Endothelial cell (in vitro differentiated cells): ENCODE results near the gene TRIM61. TPM values are rescaled to one million over a fixed set of nuclear protein-coding genes. Genes with fewer than 3 reads are reported as not detected.

Source experiments
- DNase-seq: peaks from one replicate; pipeline ENCODE4 v3.0.0; 2021; ENCODE audit warnings: low spot score
- H3K27ac Mint-ChIP-seq: one replicate; pipeline ENCODE4 v1.8.0; 2021; ENCODE audit warnings: mixed read lengths, inconsistent platforms; ENCODE audit not compliant: unreplicated experiment
- H3K27me3 Mint-ChIP-seq: one replicate; pipeline ENCODE4 v1.8.0; 2021; ENCODE audit warnings: mild to moderate bottlenecking, moderate library complexity, mixed read lengths, inconsistent platforms; ENCODE audit not compliant: unreplicated experiment
- H3K36me3 Mint-ChIP-seq: one replicate; pipeline ENCODE4 v1.8.0; 2021; ENCODE audit warnings: mild to moderate bottlenecking, low read depth, mixed read lengths, inconsistent platforms; ENCODE audit not compliant: unreplicated experiment
- H3K4me1 Mint-ChIP-seq: one replicate; pipeline ENCODE4 v1.8.0; 2021; ENCODE audit warnings: mild to moderate bottlenecking, mixed read lengths, inconsistent platforms; ENCODE audit not compliant: unreplicated experiment
- H3K4me3 Mint-ChIP-seq: one replicate; pipeline ENCODE4 v1.8.0; 2021; ENCODE audit warnings: mild to moderate bottlenecking, mixed read lengths, inconsistent platforms; ENCODE audit not compliant: unreplicated experiment
- H3K9me3 Mint-ChIP-seq: one replicate; pipeline ENCODE4 v1.8.0; 2021; ENCODE audit warnings: mixed read lengths, inconsistent platforms; ENCODE audit not compliant: unreplicated experiment
- CTCF ChIP-seq: fragments of 200-600 bp; sonication (generic); IDR thresholded peaks from one replicate; pipeline ENCODE4 v1.5.0; 2021; ENCODE audit warnings: antibody characterized with exemption; ENCODE audit not compliant: unreplicated experiment
- total RNA-seq: library from RNA; stranded (reverse); fragmentation: NEBNext Ultra II Directional; extraction: Animal tissue kit (Norgen Biotek cat#: 25700); gene quantifications from one replicate; pipeline ENCODE4 v1.2.1, GENCODE V29; 2021; ENCODE audit not compliant: unreplicated experiment

TRIM61 gene
- total RNA-seq, 1 donor from 2014 or later: 1.8 TPM

DNA sequence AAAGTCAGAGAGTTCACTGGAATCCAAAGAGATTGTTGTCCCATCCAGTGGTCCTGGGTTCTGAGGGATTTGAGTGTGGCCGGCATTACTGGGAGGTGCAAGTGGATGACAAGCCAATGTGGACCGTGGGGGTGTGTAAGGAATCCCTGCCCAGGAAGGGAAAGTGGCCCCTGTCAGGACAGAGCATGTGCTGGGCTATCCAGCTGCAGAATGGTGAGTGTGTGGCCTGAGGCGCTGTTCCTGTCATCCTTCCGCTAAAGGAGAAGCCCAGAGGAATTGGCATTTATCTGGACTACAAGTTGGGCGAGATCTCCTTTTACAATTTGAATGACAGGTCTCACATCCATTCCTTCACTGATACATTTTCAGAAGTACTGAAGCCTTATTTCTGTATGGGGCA is 33.9 kb upstream of the TRIM61 start:
- Mint-ChIP-seq H3K27ac (no peak overlapping the region), H3K4me3 (no peak overlapping the region), H3K36me3 (no peaks in the 10 kb centered on the region), H3K27me3 (peaks cover 1% of the 10 kb centered on the region), H3K9me3 (no peaks in the 10 kb centered on the region), H3K4me1 (peaks cover 3% of the 10 kb centered on the region)
- DNase-seq: no peak
- TF ChIP-seq CTCF: no peak

GRCh38 chr4:165010991-165011390 is 33.5 kb upstream of the TRIM61 start:
- no peak overlapping the region for H3K4me3 Mint-ChIP-seq
- peaks cover 5% of the 10 kb centered on the region for H3K27me3 Mint-ChIP-seq
- TF ChIP-seq CTCF: no peak
- H3K4me1 Mint-ChIP-seq: peaks cover 3% of the 10 kb centered on the region
- no peak for DNase-seq
- no peaks in the 10 kb centered on the region for H3K36me3 Mint-ChIP-seq
- no peak overlapping the region for H3K27ac Mint-ChIP-seq
- H3K9me3 Mint-ChIP-seq: no peaks in the 10 kb centered on the region

- Mint-ChIP-seq H3K36me3 (no peaks in the 10 kb centered on the region), H3K4me3 (no peak overlapping the region), H3K27me3 (peaks cover 6% of the 10 kb centered on the region), H3K4me1 (peaks cover 3% of the 10 kb centered on the region), H3K27ac (no peak overlapping the region), H3K9me3 (no peaks in the 10 kb centered on the region)
- no peak for DNase-seq
- no peak for TF ChIP-seq CTCF
Measured at GRCh38 chr4:165010487-165010886, 33.0 kb upstream of the TRIM61 start.

- Mint-ChIP-seq H3K27me3 (peaks cover 6% of the 10 kb centered on the region), H3K9me3 (no peaks in the 10 kb centered on the region)
- TF ChIP-seq CTCF: no peak
Measured at GRCh38 chr4:165009493-165010227, 32.2 kb upstream of the TRIM61 start.

DNA sequence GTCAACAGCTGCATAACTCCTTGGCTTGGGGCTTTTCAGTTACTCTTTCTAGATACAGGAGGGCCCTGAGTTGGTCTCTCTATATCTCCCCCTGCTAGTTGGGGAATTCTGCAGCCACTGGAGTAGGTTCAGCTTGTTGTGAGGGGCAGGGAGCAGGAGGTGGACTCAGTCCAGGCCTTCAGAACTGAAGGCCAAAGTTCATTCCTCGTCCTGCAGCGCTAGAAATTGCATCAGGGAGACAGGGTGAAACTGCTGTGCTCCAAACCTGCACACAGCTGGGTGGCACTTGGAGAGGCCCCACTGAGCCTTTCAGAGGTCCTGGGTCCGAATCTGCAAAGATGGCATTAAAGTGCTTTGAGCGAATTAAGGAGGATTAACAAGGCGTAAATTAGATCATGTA is 29.4 kb upstream of the TRIM61 start:
- H3K36me3 Mint-ChIP-seq: no peaks in the 10 kb centered on the region
- H3K4me1 Mint-ChIP-seq: peaks cover 3% of the 10 kb centered on the region
- no peaks in the 10 kb centered on the region for H3K9me3 Mint-ChIP-seq
- H3K27ac Mint-ChIP-seq: no peak overlapping the region
- H3K4me3 Mint-ChIP-seq: no peak overlapping the region
- no peak for TF ChIP-seq CTCF
- DNase-seq: no peak
- peaks cover 6% of the 10 kb centered on the region for H3K27me3 Mint-ChIP-seq

More at GRCh38 chr4:165009493-165010227, 32.2 kb upstream of the TRIM61 start:
- H3K27ac Mint-ChIP-seq: no peak overlapping the region
- no peak for DNase-seq
- H3K4me3 Mint-ChIP-seq: no peak overlapping the region
- peaks cover 3% of the 10 kb centered on the region for H3K4me1 Mint-ChIP-seq
- H3K36me3 Mint-ChIP-seq: no peaks in the 10 kb centered on the region
